Tibial nerve (tissue), 4 donors: ENCODE measurements around the gene KIF15. TPM values are rescaled to one million over a fixed set of nuclear protein-coding genes. Genes with fewer than 3 reads are reported as not detected.

Source experiments
- DNase-seq, 2 donors: peaks; one replicate each; pipeline ENCODE4 v3.0.0-alpha.2; 2019; ENCODE audit warnings: low spot score in 2 of 2
- H3K27ac ChIP-seq, 4 donors: fragments of 200-600 bp; sonication (generic) in 3 of 4; one replicate each; pipeline ENCODE4 v1.5.1; 2017 to 2019; ENCODE audit warnings: mild to moderate bottlenecking in 1 of 4
- H3K27me3 ChIP-seq, 2 donors: fragments of 200-600 bp; sonication (generic) in 1 of 2; one replicate each; pipeline versions ENCODE4 v1.5.1 to v1.6.0; 2017 to 2019
- H3K36me3 ChIP-seq, 3 donors: fragments of 200-600 bp; sonication (generic); one replicate each; pipeline ENCODE4 v1.5.1; 2018 to 2019
- H3K4me1 ChIP-seq, 4 donors: fragments of 200-600 bp; sonication (generic) in 3 of 4; one replicate each; pipeline ENCODE4 v1.5.1; 2017 to 2019
- H3K4me3 ChIP-seq, 4 donors: fragments of 200-600 bp; sonication (generic) in 3 of 4; one replicate each; pipeline ENCODE4 v1.5.1; 2017 to 2019; ENCODE audit warnings: mild to moderate bottlenecking in 1 of 4, moderate library complexity in 1 of 4
- H3K9me3 ChIP-seq, 4 donors: fragments of 200-600 bp; sonication (generic) in 3 of 4; one replicate each; pipeline ENCODE4 v1.5.1; 2017 to 2019
- EP300 ChIP-seq, 2 donors: sonication (generic); formaldehyde crosslinking; IDR thresholded peaks; one replicate each; pipeline ENCODE4 v1.6.1; 2017; ENCODE audit warnings: antibody characterized with exemption in 2 of 2, mild to moderate bottlenecking in 1 of 2
- POLR2A ChIP-seq, 2 donors: fragments of 450-650 bp; IDR thresholded peaks; one replicate each; pipeline ENCODE4 v1.6.1; 2017; ENCODE audit warnings: antibody characterized with exemption in 2 of 2, mild to moderate bottlenecking in 2 of 2, moderate library complexity in 2 of 2
- WGBS, 2 donors: methylation state at CpG; one replicate each; pipeline ENCODE4 v1.1.5; 2018; 5-methylcytosine and 5-hydroxymethylcytosine counted together
- total RNA-seq, 4 donors: library from RNA; depleted of rRNA; stranded (reverse); fragments of >200 nt; gene quantifications; one replicate each; pipeline ENCODE4 v1.1.0, GENCODE V29; 2016
- TF ChIP-seq, protein P1 (sequence below), 5 experiments: fragments of 200-600 bp in 3 of 5; fragments of 450-650 bp in 2 of 5; sonication (generic) in 3 of 5; IDR thresholded peaks; one replicate each; pipeline ENCODE4 v1.5.1; 2016 to 2019; ENCODE audit warnings: antibody characterized with exemption in 5 of 5, mild to moderate bottlenecking in 3 of 5, moderate library complexity in 2 of 5

Gene KIF15
- total RNA-seq, 4 donors from 2014 or later, result 0.60 to 0.87 (median 0.71) TPM

DNA sequence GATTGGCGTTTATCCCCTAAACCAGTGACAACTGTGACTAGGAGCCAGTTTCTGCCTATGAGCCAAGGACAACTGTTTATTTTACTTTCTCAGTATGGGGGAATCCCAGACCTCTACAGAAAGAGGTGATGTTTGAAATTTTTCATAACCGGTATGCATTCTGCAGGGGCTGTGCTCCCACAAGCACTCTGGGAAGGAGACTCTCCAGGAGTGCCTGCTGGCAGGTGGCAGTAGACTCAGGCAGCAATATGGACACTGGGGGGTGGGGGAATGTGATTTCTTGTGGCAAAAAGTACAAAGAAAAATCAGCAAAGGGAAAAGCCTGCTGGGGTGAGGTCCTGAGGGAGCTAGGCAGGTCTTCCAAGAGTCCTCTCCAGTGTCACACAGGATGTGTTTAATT lies 118.7 kb downstream of the KIF15 start:
- TF ChIP-seq EP300 (IDR thresholded peaks at IDR 0.05) (no peak), POLR2A (IDR thresholded peaks at IDR 0.05) (no peak)
- TF ChIP-seq, protein P1, sequence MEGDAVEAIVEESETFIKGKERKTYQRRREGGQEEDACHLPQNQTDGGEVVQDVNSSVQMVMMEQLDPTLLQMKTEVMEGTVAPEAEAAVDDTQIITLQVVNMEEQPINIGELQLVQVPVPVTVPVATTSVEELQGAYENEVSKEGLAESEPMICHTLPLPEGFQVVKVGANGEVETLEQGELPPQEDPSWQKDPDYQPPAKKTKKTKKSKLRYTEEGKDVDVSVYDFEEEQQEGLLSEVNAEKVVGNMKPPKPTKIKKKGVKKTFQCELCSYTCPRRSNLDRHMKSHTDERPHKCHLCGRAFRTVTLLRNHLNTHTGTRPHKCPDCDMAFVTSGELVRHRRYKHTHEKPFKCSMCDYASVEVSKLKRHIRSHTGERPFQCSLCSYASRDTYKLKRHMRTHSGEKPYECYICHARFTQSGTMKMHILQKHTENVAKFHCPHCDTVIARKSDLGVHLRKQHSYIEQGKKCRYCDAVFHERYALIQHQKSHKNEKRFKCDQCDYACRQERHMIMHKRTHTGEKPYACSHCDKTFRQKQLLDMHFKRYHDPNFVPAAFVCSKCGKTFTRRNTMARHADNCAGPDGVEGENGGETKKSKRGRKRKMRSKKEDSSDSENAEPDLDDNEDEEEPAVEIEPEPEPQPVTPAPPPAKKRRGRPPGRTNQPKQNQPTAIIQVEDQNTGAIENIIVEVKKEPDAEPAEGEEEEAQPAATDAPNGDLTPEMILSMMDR (IDR thresholded peaks at IDR 0.05), result no peak
- no peak overlapping the region for H3K27ac ChIP-seq
- DNase-seq, result no peak
- no peaks in the 10 kb centered on the region for H3K36me3 ChIP-seq
- H3K4me3 ChIP-seq, result no peak overlapping the region
- WGBS, 2 donors, result 62 to 70% methylated on average over 2 of the region's 2 CpGs
- no peaks in the 10 kb centered on the region for H3K27me3 ChIP-seq
- peaks cover 0 to 5% (median 0%) of the 10 kb centered on the region in 4 donors for H3K4me1 ChIP-seq
- H3K9me3 ChIP-seq, result no peaks in the 10 kb centered on the region

DNA sequence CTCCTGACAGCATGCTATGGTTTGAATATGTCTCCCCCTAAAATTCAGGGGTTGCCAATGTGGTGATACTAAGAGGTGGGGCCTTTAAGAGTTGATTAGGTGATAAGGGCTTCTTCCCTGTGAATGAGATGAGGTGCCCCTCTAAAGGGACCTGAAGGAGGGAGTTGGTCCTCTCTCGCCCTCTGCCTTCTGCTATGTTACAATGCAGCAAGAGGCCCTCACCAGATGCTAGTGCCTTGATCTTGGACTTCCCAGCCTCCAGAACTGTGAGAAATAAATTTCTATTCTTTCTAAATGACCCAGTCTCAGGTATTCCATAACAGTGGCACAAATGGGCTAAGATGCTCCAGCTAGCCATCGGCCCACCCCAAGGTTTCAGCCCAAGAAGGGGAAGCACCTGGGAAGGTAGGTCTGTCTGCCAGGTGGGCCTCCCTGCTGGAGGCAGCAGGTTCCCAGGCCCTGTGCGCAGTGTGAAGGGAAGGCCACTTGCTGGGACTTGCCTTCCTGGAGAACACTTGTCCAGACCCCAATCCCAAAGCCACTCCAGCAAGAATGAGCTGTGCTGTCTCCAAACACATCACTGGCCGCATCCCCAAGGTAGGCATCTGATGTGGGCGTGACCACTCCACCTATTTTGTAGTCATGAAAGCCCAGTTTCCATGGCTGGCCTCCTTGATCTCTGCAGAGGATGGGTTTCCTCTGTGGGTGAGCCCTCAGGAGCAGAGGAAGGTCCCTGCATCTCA lies 121.8 kb downstream of the KIF15 start:
- peaks cover 0 to 5% (median 0%) of the 10 kb centered on the region in 4 donors for H3K4me1 ChIP-seq
- DNase-seq, result no peak
- no peaks in the 10 kb centered on the region for H3K27me3 ChIP-seq
- no peaks in the 10 kb centered on the region for H3K9me3 ChIP-seq
- TF ChIP-seq EP300 (IDR thresholded peaks at IDR 0.05), result no peak
- no peak for TF ChIP-seq POLR2A (IDR thresholded peaks at IDR 0.05)
- TF ChIP-seq, protein P1 (IDR thresholded peaks at IDR 0.05), result no peak
- no peak overlapping the region for H3K27ac ChIP-seq
- 93 to 94% methylated on average over 5 of the region's 5 CpGs for WGBS, 2 donors
- H3K36me3 ChIP-seq, result no peaks in the 10 kb centered on the region
- no peak overlapping the region for H3K4me3 ChIP-seq

DNA sequence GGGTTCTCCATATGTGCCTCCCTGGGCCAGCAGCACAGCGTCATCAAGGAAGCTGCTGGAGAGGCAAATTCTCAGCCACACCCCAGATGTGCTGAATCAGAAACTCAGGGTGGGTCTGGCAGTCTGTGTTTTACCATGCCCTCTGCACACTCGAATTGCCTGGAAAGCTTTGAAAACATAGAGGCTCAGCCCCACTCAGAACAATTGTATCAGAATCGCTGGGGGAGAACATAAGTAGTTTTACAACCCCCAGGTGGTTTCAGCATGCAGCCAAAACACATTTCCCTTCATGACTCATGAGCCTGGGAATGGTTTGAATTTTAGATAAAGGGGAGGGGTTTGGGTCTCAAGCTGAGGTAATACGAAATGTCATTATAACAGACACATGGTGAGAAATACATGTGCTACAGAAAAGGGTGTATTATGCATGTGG lies 122.4 kb downstream of the KIF15 start:
- H3K27me3 ChIP-seq, result no peaks in the 10 kb centered on the region
- 37 to 38% methylated on average over 4 of the region's 4 CpGs for WGBS, 2 donors
- TF ChIP-seq EP300 (IDR thresholded peaks at IDR 0.05) (no peak), POLR2A (IDR thresholded peaks at IDR 0.05) (no peak)
- TF ChIP-seq, protein P1 (IDR thresholded peaks at IDR 0.05), result no peak
- H3K4me3 ChIP-seq, result no peak overlapping the region
- H3K4me1 ChIP-seq, result peaks cover 0 to 5% (median 0%) of the 10 kb centered on the region in 4 donors
- H3K36me3 ChIP-seq, result no peaks in the 10 kb centered on the region
- no peak for DNase-seq
- H3K27ac ChIP-seq, result no peak overlapping the region
- H3K9me3 ChIP-seq, result no peaks in the 10 kb centered on the region

DNA sequence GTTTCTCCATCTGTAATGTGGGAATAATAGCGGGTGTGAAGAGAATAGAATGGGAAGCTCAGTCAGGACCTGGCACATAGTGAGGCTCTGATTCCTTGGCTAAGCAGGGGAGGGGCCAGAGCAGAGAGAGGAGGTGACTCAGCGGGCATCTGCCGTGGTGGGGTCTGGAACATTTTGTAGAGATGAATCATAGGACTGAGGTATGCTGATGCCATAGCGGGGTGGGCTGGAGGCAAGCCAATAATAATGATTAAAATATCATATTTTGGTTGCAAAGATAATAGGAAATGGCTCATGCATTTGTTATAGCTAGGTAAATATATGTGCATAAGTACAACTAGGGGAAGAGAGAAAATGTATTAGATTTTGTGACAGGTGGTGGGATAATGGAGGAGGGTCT lies 124.0 kb downstream of the KIF15 start:
- 42 to 54% methylated on average over 4 of the region's 4 CpGs for WGBS, 2 donors
- DNase-seq, result no peak
- H3K9me3 ChIP-seq, result no peaks in the 10 kb centered on the region
- no peak overlapping the region for H3K4me3 ChIP-seq
- no peaks in the 10 kb centered on the region for H3K36me3 ChIP-seq
- TF ChIP-seq, protein P1 (IDR thresholded peaks at IDR 0.05), result no peak
- no peak for TF ChIP-seq EP300 (IDR thresholded peaks at IDR 0.05)
- no peak for TF ChIP-seq POLR2A (IDR thresholded peaks at IDR 0.05)
- H3K27me3 ChIP-seq, result no peaks in the 10 kb centered on the region
- H3K4me1 ChIP-seq, result peaks cover 0 to 5% (median 0%) of the 10 kb centered on the region in 4 donors
- no peak overlapping the region for H3K27ac ChIP-seq

DNA sequence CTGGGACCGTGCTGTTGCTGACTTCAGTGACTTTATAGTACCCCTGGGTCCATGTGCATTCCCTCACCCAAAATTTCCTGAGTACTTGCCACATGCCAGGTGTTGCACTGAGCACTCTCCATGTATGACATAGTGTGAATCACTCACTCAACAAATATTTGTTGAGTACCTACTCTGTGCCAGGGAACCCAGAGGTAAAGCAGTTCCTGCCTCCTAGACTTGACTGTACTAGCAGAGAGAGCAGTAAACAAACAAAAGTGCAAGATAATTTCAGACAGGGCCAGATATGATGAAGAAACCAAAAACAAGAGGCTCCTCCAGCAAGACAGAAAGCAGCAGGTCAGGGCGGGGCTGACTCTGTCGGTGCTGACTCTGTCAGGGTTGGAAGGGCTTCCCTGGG lies 125.0 kb downstream of the KIF15 start:
- peaks cover 0 to 5% (median 0%) of the 10 kb centered on the region in 4 donors for H3K4me1 ChIP-seq
- H3K27me3 ChIP-seq, result no peaks in the 10 kb centered on the region
- no peak overlapping the region for H3K4me3 ChIP-seq
- WGBS, 2 donors, result 65 to 72% methylated on average over 3 of the region's 3 CpGs
- no peaks in the 10 kb centered on the region for H3K36me3 ChIP-seq
- no peak for TF ChIP-seq EP300 (IDR thresholded peaks at IDR 0.05)
- TF ChIP-seq, protein P1 (IDR thresholded peaks at IDR 0.05), result no peak
- TF ChIP-seq POLR2A (IDR thresholded peaks at IDR 0.05), result no peak
- H3K27ac ChIP-seq, result no peak overlapping the region
- no peaks in the 10 kb centered on the region for H3K9me3 ChIP-seq
- no peak for DNase-seq
